Dermis lymphatic vessel endothelial cell (primary cell): ENCODE results near the gene ATRIP. TPM values are rescaled to one million over a fixed set of nuclear protein-coding genes. Genes with fewer than 3 reads are reported as not detected.

Experiments used
- total RNA-seq: library from RNA; depleted of rRNA; stranded (reverse); fragments of >200 nt; gene quantifications from 2 replicates; pipeline ENCODE4 v1.2.1, GENCODE V29; 2014

Gene ATRIP
- 3.9 and 5.3 TPM in 2 replicates for total RNA-seq

DNA sequence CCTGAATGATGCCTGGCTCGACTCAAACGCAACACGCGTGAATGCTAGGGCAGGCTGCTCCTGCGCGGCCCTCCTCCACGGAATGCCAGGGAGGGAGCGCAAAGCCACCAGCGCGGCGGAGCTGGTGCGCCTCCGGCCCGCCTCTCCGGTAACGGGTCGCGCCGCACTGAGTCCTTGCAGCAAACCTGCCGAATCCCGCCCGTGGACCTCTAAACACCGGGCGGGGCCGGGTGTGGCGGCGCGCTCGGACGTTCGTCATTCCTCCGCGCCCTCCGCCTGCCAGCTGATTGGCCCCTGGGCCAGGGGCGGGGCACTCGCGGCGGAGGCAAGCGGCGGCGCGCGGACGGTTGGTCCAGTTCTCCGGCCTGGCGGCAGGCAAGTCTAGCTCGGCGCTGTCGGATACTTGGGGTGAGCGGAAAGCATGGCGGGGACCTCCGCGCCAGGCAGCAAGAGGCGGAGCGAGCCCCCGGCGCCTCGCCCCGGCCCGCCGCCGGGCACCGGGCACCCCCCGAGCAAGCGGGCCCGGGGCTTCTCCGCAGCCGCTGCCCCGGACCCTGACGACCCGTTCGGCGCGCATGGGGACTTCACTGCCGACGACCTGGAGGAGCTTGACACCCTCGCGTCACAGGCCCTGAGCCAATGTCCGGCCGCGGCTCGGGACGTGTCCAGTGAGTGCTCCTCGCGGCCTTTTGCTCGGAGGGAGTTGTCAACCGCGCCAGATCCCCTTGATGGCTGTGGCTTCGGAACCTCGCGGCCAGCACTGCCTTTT is at the start of gene ATRIP:
Gene ATRIP (plus strand): TSS at position 313 of the 769 bp plus-strand sequence. CDS start 109 bp downstream, at position 422.

DNA sequence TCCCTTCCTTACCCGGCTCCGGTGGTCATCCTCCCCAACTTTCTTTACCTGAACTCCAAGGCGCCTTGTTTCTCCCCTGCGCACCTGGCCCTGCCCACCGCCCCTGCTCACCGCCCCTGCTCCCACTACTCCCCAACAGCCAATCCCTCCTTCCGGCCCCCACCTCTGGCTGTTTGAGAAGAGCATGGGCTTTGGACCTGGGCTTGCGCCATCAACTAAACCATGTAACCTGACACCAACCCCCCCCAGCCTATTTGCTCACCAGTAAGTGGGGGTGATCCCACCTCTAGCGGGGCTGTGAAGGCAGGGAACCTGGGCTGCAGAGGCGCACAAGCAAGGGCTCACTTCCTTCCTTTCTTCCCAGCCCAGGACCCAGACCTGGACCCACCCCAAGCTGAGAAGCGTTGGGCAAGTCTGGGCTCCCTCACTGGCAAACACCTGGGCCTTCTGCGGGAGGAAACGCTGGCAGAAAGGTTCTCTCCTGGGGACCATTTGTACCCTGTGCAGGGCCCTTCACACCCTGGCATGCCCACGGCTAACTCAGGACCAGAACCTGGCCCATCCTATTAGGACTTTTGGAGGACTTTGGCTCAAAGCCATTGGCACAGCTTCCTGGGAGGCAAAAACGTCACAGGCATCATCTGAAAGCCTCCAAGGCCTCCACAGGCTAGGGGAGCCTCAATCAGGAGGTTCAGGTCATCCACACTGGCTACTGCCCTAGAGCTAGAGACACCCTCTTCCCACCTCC is 16.4 kb upstream of the ATRIP start, which contains the start of gene PLXNB1:
Gene PLXNB1 (minus strand): TSS at position 127 of the 748 bp plus-strand sequence. CDS start 5,475 bp downstream, outside the sequence.

DNA sequence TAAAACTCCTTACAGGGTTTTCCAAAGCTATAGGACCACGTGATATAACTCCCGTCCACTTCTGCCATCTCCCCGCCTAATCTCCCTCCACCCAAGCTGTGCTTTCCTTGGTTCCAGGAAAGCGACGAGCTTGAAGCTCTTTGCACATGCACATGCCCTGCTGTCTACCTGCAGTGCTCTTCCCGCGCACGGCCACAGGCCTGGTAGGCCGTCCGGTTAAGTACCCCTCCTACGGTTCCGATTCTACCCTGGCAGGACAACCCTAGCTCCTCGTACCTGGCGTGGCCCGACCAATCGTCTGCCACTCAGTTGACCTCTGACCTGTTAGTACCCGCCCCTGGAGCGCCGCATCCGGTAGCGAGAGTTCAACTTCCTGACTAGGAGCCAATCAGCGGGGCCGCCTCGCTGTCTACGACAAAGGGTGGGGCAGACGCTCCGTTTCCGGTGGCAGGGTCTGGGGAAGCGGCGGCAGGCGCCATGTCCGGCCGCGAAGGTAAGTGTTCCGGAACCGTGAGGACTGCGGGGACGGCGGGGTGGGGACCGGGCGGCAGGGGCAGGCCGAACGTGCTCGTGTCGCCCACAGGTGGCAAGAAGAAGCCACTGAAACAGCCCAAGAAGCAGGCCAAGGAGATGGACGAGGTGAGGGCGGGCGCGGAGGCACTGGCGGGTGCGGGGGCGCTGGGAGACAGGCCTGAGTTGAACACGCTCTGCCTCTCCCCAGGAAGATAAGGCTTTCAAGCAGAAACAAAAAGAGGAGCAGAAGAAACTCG is 6.5 kb upstream of the ATRIP start, which contains the start of the genes CCDC51 and TMA7:
Gene CCDC51 (minus strand): TSS at position 300 of the 770 bp plus-strand sequence. CDS start 4,991 bp downstream, outside the sequence.
Gene TMA7 (plus strand): TSS at position 438 of the 770 bp plus-strand sequence. CDS start 40 bp downstream, at position 478.

DNA sequence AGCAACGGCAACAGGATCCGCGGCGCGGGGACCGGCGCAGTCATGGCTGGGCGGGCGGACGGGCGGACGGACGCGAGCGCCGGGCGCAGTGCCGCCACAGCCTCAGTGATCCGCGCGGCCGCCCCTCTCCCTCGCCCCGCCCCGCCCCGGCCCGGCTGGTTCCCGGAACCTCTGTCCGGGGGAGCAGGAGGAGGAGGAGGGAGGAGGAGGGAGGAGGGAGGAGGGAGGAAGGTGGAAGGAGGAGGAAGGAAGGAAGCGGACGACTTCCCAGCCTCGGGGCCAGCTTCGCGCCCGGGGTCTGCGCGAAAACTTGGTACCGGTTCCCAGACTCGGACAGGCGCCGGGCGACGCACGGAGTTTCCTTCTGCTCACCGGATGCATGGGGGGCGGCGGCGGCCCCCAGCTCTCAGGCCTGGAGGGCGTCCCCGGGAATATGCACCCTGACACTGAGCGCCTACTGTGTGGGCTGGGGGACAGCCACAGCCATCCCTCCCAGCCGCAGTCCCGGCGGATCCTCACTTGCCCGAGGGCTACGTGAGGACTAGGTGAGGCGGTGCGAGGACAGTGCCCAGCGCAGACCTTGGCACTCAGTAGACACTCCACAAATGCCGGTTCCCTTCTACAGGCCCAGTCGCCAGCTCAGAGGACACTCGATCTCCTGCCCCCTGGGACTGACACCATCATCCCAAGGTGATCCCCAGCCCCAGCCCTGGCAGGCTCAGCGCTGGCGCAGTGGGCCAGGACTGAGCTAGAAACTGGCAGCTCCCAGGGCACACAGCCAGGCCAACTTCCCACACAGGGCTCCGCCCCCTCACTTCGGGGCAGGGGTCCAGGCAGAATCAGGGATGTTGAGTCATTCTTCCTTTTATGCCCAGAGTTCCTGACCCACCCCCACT is 57.8 kb downstream of the ATRIP start, which contains the start of gene SHISA5:
Gene SHISA5 (minus strand): TSS at position 124 of the 896 bp plus-strand sequence. CDS start 80 bp downstream, at position 44.

Other genes starting within 250 kb of the ATRIP start
- not detected in 2 replicates for gene CAMP, start 223.2 kb upstream of the ATRIP start, total RNA-seq
- gene ZNF589, start 205.6 kb upstream of the ATRIP start, total RNA-seq: 1.8 and 3.0 TPM in 2 replicates
- gene NME6, start 145.4 kb upstream of the ATRIP start, total RNA-seq: 20.8 and 21.1 TPM in 2 replicates
- not detected in 2 replicates for gene SPINK8, start 113.1 kb upstream of the ATRIP start, total RNA-seq
- gene FBXW12, start 74.5 kb upstream of the ATRIP start, total RNA-seq: not detected in 2 replicates
- gene PLXNB1, start 16.7 kb upstream of the ATRIP start, total RNA-seq: 12.7 and 17.4 TPM in 2 replicates
- gene CCDC51, start 6.6 kb upstream of the ATRIP start, total RNA-seq: 8.5 and 10.5 TPM in 2 replicates
- 193 and 258 TPM in 2 replicates for gene TMA7, start 6.5 kb upstream of the ATRIP start, total RNA-seq
- gene SHISA5, start 57.4 kb downstream of the ATRIP start, total RNA-seq: 54.3 and 62.4 TPM in 2 replicates
- gene PFKFB4, start 110.1 kb downstream of the ATRIP start, total RNA-seq: 0.43 and 0.76 TPM in 2 replicates
- gene UCN2, start 117.0 kb downstream of the ATRIP start, total RNA-seq: 0.09 and 0.11 TPM in 2 replicates
- 0.09 and 0.87 TPM in 2 replicates for gene COL7A1, start 148.6 kb downstream of the ATRIP start, total RNA-seq
- gene UQCRC1, start 162.9 kb downstream of the ATRIP start, total RNA-seq: 246 and 249 TPM in 2 replicates
- 0.09 TPM in 1 of 2 replicates, not detected in the other for gene TMEM89, start 175.0 kb downstream of the ATRIP start, total RNA-seq
- 9.4 and 11.6 TPM in 2 replicates for gene SLC26A6, start 188.7 kb downstream of the ATRIP start, total RNA-seq
- gene CELSR3, start 216.1 kb downstream of the ATRIP start, total RNA-seq: 0.09 and 0.22 TPM in 2 replicates
- 3.7 and 4.3 TPM in 2 replicates for gene NCKIPSD, start 239.2 kb downstream of the ATRIP start, total RNA-seq